Neural progenitor cell (in vitro differentiated cells): ENCODE results near the gene VWA8. TPM values are rescaled to one million over a fixed set of nuclear protein-coding genes. Genes with fewer than 3 reads are reported as not detected.

Experiments used
- DNase-seq: peaks from one replicate; pipeline ENCODE4 v3.0.0-alpha.2; 2016; ENCODE audit warnings: low spot score
- H2AFZ ChIP-seq: fragments of 200-600 bp; sonication (generic); replicated peaks from 2 replicates; pipeline ENCODE4 v1.6.1; 2016; ENCODE audit warnings: antibody characterized with exemption
- H3F3A ChIP-seq: fragments of 200-600 bp; sonication (generic); 2 replicates; pipeline ENCODE4 v1.6.1; 2016; ENCODE audit warnings: antibody characterized with exemption, low read depth
- H3K27ac ChIP-seq: fragments of 200-600 bp; sonication (generic); 2 replicates; pipeline ENCODE4 v1.5.1; 2016; ENCODE audit warnings: mild to moderate bottlenecking
- H3K27me3 ChIP-seq: fragments of 200-600 bp; sonication (generic); 2 replicates; pipeline ENCODE4 v1.6.1; 2016; ENCODE audit warnings: mild to moderate bottlenecking, moderate library complexity
- H3K36me3 ChIP-seq: fragments of 200-600 bp; sonication (generic); 2 replicates; pipeline ENCODE4 v1.5.1; 2016
- H3K4me1 ChIP-seq: fragments of 200-600 bp; sonication (generic); 2 replicates; pipeline ENCODE4 v1.6.1; 2016; ENCODE audit warnings: mixed run types
- H3K4me2 ChIP-seq: fragments of 200-600 bp; sonication (generic); 2 replicates; pipeline ENCODE4 v1.6.1; 2016
- H3K4me3 ChIP-seq: fragments of 200-600 bp; sonication (generic); 2 replicates; pipeline ENCODE4 v1.5.1; 2016
- H3K79me2 ChIP-seq: fragments of 200-600 bp; sonication (generic); 2 replicates; pipeline ENCODE4 v1.6.1; 2016; ENCODE audit warnings: low read depth
- H3K9ac ChIP-seq: fragments of 200-600 bp; sonication (generic); 2 replicates; pipeline ENCODE4 v1.6.1; 2016
- H3K9me3 ChIP-seq: fragments of 200-600 bp; sonication (generic); 2 replicates; pipeline ENCODE4 v1.5.1; 2016; ENCODE audit warnings: low read depth
- H4K20me1 ChIP-seq: fragments of 200-600 bp; sonication (generic); 2 replicates; pipeline ENCODE4 v1.6.1; 2016; ENCODE audit warnings: low read depth
- H3K27ac Mint-ChIP-seq: 3 replicates; pipeline ENCODE4 v1.8.0; 2021; ENCODE audit warnings: mixed read lengths
- H3K27me3 Mint-ChIP-seq: 2 replicates; pipeline ENCODE4 v1.8.0; 2022; ENCODE audit warnings: low read depth, mild to moderate bottlenecking, inconsistent platforms, moderate library complexity, mixed read lengths; ENCODE audit not compliant: insufficient read depth
- H3K36me3 Mint-ChIP-seq: 3 replicates; pipeline ENCODE4 v1.8.0; 2021; ENCODE audit warnings: mixed read lengths
- H3K4me1 Mint-ChIP-seq: 3 replicates; pipeline ENCODE4 v1.8.0; 2021; ENCODE audit warnings: mixed read lengths
- H3K4me3 Mint-ChIP-seq: 3 replicates; pipeline ENCODE4 v1.8.0; 2021; ENCODE audit warnings: mild to moderate bottlenecking, moderate library complexity, mixed read lengths
- H3K9me3 Mint-ChIP-seq: 3 replicates; pipeline ENCODE4 v1.8.0; 2020; ENCODE audit warnings: mixed read lengths
- EZH2 ChIP-seq: fragments of 200-600 bp; sonication (generic); IDR thresholded peaks from 2 replicates; pipeline ENCODE4 v1.6.1; 2017; ENCODE audit warnings: antibody characterized with exemption, mild to moderate bottlenecking, moderate library complexity
- EZH2phosphoT487 ChIP-seq: fragments of 200-600 bp; sonication (generic); IDR thresholded peaks from 2 replicates; pipeline ENCODE4 v1.6.1; 2017; ENCODE audit warnings: antibody characterized with exemption
- total RNA-seq: library from RNA; depleted of rRNA; stranded (reverse); fragments of >200 nt; gene quantifications from 2 replicates; pipeline ENCODE4 v1.2.3, GENCODE V29; 2015; ENCODE audit warnings: low replicate concordance
- TF ChIP-seq, protein P1 (sequence below): fragments of 200-600 bp; sonication (generic); IDR thresholded peaks from 2 replicates; pipeline ENCODE4 v1.5.1; 2017; ENCODE audit warnings: antibody characterized with exemption, mild to moderate bottlenecking

VWA8 gene
- total RNA-seq, 1 donor from 2014 or later, result 12.6 TPM

GRCh38 chr13:41558781-41559560 is 401.9 kb downstream of the VWA8 start:
- Mint-ChIP-seq H3K4me1 (peaks cover 36% of the 10 kb centered on the region), H3K27ac (no peak overlapping the region), H3K36me3 (no peaks in the 10 kb centered on the region), H3K9me3 (peaks cover 3% of the 10 kb centered on the region), H3K4me3 (no peak overlapping the region), H3K27me3 (peaks cover 4% of the 10 kb centered on the region)
- H3K36me3 ChIP-seq, result no peaks in the 10 kb centered on the region
- no peak for DNase-seq
- peaks cover 6% of the 10 kb centered on the region for H3K4me1 ChIP-seq
- no peaks in the 10 kb centered on the region for H3K79me2 ChIP-seq
- no peaks in the 10 kb centered on the region for H3K9me3 ChIP-seq
- H3K4me2 ChIP-seq, result no peak overlapping the region
- TF ChIP-seq EZH2 (no peak), EZH2phosphoT487 (no peak)
- TF ChIP-seq, protein P1, sequence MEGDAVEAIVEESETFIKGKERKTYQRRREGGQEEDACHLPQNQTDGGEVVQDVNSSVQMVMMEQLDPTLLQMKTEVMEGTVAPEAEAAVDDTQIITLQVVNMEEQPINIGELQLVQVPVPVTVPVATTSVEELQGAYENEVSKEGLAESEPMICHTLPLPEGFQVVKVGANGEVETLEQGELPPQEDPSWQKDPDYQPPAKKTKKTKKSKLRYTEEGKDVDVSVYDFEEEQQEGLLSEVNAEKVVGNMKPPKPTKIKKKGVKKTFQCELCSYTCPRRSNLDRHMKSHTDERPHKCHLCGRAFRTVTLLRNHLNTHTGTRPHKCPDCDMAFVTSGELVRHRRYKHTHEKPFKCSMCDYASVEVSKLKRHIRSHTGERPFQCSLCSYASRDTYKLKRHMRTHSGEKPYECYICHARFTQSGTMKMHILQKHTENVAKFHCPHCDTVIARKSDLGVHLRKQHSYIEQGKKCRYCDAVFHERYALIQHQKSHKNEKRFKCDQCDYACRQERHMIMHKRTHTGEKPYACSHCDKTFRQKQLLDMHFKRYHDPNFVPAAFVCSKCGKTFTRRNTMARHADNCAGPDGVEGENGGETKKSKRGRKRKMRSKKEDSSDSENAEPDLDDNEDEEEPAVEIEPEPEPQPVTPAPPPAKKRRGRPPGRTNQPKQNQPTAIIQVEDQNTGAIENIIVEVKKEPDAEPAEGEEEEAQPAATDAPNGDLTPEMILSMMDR, result no peak
- no peaks in the 10 kb centered on the region for H4K20me1 ChIP-seq
- no peak overlapping the region for H3K4me3 ChIP-seq
- H3K27ac ChIP-seq, result no peak overlapping the region
- H3K9ac ChIP-seq, result no peak overlapping the region
- no peaks in the 10 kb centered on the region for H3F3A ChIP-seq
- H3K27me3 ChIP-seq, result no peaks in the 10 kb centered on the region
- no peak overlapping the region for H2AFZ ChIP-seq

DNA sequence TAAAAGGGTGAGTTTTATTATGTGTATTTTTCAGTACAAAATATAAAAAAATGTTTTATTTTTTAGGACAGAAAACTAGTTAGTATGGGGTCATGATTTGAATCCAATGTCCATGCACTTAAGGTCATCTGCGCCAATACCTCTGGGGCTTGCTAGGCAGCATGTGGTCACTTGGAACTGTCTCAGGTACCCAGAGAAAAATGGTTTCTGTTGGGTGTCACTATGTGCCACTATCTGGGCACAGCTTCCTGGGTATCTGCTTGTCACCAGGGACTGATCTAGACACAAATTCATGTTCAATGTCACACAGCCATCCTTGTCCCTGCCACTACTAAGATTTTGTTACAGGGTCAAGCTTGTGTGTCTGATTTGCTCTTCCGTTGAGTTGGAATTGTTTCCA is 403.2 kb downstream of the VWA8 start:
- TF ChIP-seq, protein P1, result no peak
- no peak for TF ChIP-seq EZH2phosphoT487
- TF ChIP-seq EZH2, result no peak
- DNase-seq, result no peak

DNA sequence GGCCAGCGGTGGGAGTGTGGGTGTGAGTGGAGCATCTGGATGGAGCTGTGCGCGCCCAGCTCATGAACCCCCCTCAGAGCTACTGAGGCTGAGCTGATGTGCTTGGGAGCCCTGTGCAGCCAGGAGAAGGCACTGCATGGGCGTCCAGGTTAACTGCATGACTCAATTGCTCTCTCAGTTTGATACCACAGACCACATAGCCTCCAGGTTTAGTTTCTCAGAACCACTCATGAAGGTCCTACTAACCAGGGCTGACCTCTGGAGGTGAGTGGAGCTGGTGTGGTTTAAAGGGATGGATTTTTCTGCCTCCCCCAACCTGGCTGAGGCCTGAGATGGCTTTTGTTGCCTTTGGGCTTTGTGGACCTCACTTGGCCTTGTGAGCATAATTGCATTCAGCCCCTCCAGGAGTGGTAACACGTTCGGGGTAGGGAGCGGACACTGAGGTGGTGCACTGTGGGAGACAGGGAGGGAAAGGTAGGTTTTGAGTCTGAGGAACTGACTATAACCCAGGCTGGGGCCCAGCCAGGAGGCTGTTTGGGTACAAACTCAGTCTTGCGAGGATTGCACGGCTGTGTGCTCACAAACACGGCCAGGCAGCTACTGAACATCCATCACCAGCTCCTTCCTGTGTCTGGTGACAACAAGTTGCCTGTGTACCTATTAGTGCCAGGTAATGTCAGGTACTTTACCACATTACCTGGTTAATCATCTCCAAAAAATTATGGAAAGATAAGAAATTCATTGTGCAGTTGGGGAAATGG is 406.1 kb downstream of the VWA8 start:
- DNase-seq, result no peak
- peaks cover 5% of the 10 kb centered on the region for H3K9me3 Mint-ChIP-seq
- no peaks in the 10 kb centered on the region for H3K36me3 Mint-ChIP-seq
- peaks cover 9% of the 10 kb centered on the region for H3K27me3 Mint-ChIP-seq
- Histone ChIP-seq H3K79me2 (no peaks in the 10 kb centered on the region), H4K20me1 (no peaks in the 10 kb centered on the region), H3K36me3 (no peaks in the 10 kb centered on the region), H3K27me3 (no peaks in the 10 kb centered on the region), H3K9ac (no peak overlapping the region), H3K4me1 (no peaks in the 10 kb centered on the region), H3K27ac (no peak overlapping the region), H2AFZ (no peak overlapping the region), H3K9me3 (no peaks in the 10 kb centered on the region), H3F3A (no peaks in the 10 kb centered on the region), H3K4me2 (no peak overlapping the region), H3K4me3 (no peak overlapping the region)
- H3K4me3 Mint-ChIP-seq, result no peak overlapping the region
- H3K27ac Mint-ChIP-seq, result no peak overlapping the region
- TF ChIP-seq, protein P1, result no peak
- no peak for TF ChIP-seq EZH2
- H3K4me1 Mint-ChIP-seq, result peaks cover 16% of the 10 kb centered on the region

More for the DNA sequence above, 403.2 kb downstream of the VWA8 start:
- no peak overlapping the region for H3K27ac ChIP-seq
- H3K27ac Mint-ChIP-seq, result no peak overlapping the region
- peaks cover 5% of the 10 kb centered on the region for H3K9me3 Mint-ChIP-seq
- no peaks in the 10 kb centered on the region for H4K20me1 ChIP-seq
- H3K27me3 ChIP-seq, result no peaks in the 10 kb centered on the region
- no peaks in the 10 kb centered on the region for H3K36me3 Mint-ChIP-seq
- no peak overlapping the region for H3K4me3 Mint-ChIP-seq
- H3K4me1 ChIP-seq, result peaks cover 4% of the 10 kb centered on the region
- no peaks in the 10 kb centered on the region for H3F3A ChIP-seq
- H3K9ac ChIP-seq, result no peak overlapping the region
- H3K4me2 ChIP-seq, result no peak overlapping the region
- no peaks in the 10 kb centered on the region for H3K36me3 ChIP-seq
- no peaks in the 10 kb centered on the region for H3K79me2 ChIP-seq
- H3K27me3 Mint-ChIP-seq, result peaks cover 4% of the 10 kb centered on the region
- no peak overlapping the region for H2AFZ ChIP-seq
- no peak overlapping the region for H3K4me3 ChIP-seq
- H3K4me1 Mint-ChIP-seq, result peaks cover 27% of the 10 kb centered on the region
- H3K9me3 ChIP-seq, result no peaks in the 10 kb centered on the region
